HepG2 (cell line): ENCODE measurements around the gene INHBB. TPM values are rescaled to one million over a fixed set of nuclear protein-coding genes. Genes with fewer than 3 reads are reported as not detected.

Source experiments
- ATAC-seq: fragments of 200-7000 bp; cut with Tn5 transposase; 3 replicates; pipeline ENCODE4 v1.9.1; 2020; ENCODE audit warnings: mild to moderate bottlenecking, moderate library complexity
- BruUV-seq: library from RNA; stranded (reverse); fragments of 400-500 nt; replicated peaks from 2 replicates; lab custom pipeline; 2021; lab: Mats Ljungman, UMichigan
- CTCF ChIA-PET: fragments of 300-600 bp; formaldehyde crosslinking; extraction: SDS; loops from one replicate; lab custom pipeline; 2021; ENCODE audit warnings: low total read pairs, inconsistent platforms, low intra/inter-chr PET ratio; lab: Yijun Ruan, JAX
- POLR2A ChIA-PET: fragments of 350-600 bp; sonication (Branson Sonifier 250); formaldehyde crosslinking; loops from one replicate; lab custom pipeline; 2020; ENCODE audit warnings: antibody characterized with exemption, inconsistent platforms; lab: Yijun Ruan, JAX
- DNase-seq: peaks from one replicate; pipeline ENCODE4 v3.0.0-alpha.2; 2015; ENCODE audit warnings: low spot score
- FAIRE-seq: peaks from 3 replicates; lab custom pipeline; 2011; peaks lifted over from hg19 to GRCh38; lab: Jason Lieb, UNC
- H2AFZ ChIP-seq: one replicate; pipeline ENCODE4 v1.6.1; 2011; ENCODE audit warnings: low read length, inconsistent platforms
- H3K27ac ChIP-seq: fragments of 300-600 bp; 3 replicates; pipeline ENCODE4 v1.8.0; 2011; ENCODE audit warnings: mixed run types, mild to moderate bottlenecking, mixed read lengths, low read length, inconsistent platforms; ENCODE audit not compliant: insufficient read depth; ENCODE audit errors: extremely low read length
- H3K27me3 ChIP-seq, 2 experiments: fragments of 200-600 bp in 1 of 2; 2 replicates in 1 of 2; 3 replicates in 1 of 2; pipeline versions ENCODE4 v1.6.0 to v1.8.0; 2011; ENCODE audit warnings: low read length in 2 of 2, mild to moderate bottlenecking in 2 of 2, moderate library complexity in 2 of 2, inconsistent platforms in 1 of 2; ENCODE audit not compliant: insufficient read depth in 2 of 2, control insufficient read depth in 1 of 2
- H3K36me3 ChIP-seq, 2 experiments: fragments of 200-600 bp in 1 of 2; replicated peaks in 1 of 2; 2 replicates in 1 of 2; 3 replicates in 1 of 2; pipeline versions ENCODE4 v1.5.1 to v1.8.0; 2011; ENCODE audit warnings: low read length in 2 of 2, inconsistent platforms in 1 of 2; ENCODE audit not compliant: insufficient read depth in 2 of 2, control insufficient read depth in 1 of 2
- H3K4me1 ChIP-seq: 2 replicates; pipeline ENCODE4 v1.5.1; 2012; ENCODE audit warnings: low read length, inconsistent platforms; ENCODE audit not compliant: insufficient read depth
- H3K4me2 ChIP-seq: 2 replicates; pipeline ENCODE4 v1.6.0; 2011; ENCODE audit warnings: low read depth, low read length, inconsistent platforms
- H3K4me3 ChIP-seq, 3 experiments: fragments of 200-600 bp in 1 of 3; sonication (generic), shearing (Covaris generic) in 1 of 3; replicated peaks in 1 of 3; 2 replicates each; pipeline ENCODE4 v1.5.1; 2011 to 2016; ENCODE audit warnings: low read length in 3 of 3, inconsistent platforms in 2 of 3, low read depth in 2 of 3, mild to moderate bottlenecking in 2 of 3, control low read depth in 1 of 3, mixed read lengths in 1 of 3; ENCODE audit not compliant: insufficient read depth in 1 of 3
- H3K79me2 ChIP-seq: one replicate; pipeline ENCODE4 v1.6.1; 2011; ENCODE audit warnings: low read length, inconsistent platforms; ENCODE audit not compliant: insufficient read depth
- H3K9ac ChIP-seq: 2 replicates; pipeline ENCODE4 v1.6.0; 2011; ENCODE audit warnings: mild to moderate bottlenecking, low read depth, low read length, inconsistent platforms; ENCODE audit not compliant: insufficient read depth
- H3K9me3 ChIP-seq: 2 replicates; pipeline ENCODE4 v1.5.1; 2012; ENCODE audit warnings: mild to moderate bottlenecking, low read length
- H4K20me1 ChIP-seq: 2 replicates; pipeline ENCODE4 v1.6.0; 2011; ENCODE audit warnings: inconsistent platforms, mild to moderate bottlenecking, low read length, moderate library complexity; ENCODE audit not compliant: insufficient read depth
- AGO2 ChIP-seq: fragments of 200-400 bp; formaldehyde crosslinking; optimal IDR thresholded peaks from 2 replicates; pipeline ENCODE3; 2017; ENCODE audit warnings: mild to moderate bottlenecking, low read depth, low read length, moderate library complexity
- CC2D1A ChIP-seq: sonication (generic); formaldehyde crosslinking; IDR thresholded peaks from 2 replicates; pipeline ENCODE4 v1.8.1; 2023; ENCODE audit warnings: mild to moderate bottlenecking, missing genetic modification reagents
- CEBPG ChIP-seq: IDR thresholded peaks from 2 replicates; pipeline ENCODE4 v1.6.1; 2016
- MBNL3 ChIP-seq: fragments of 250-450 bp; sonication (Bioruptor Pico); conservative IDR thresholded peaks from 2 replicates; pipeline ENCODE4 v1.8.0; 2022; ENCODE audit warnings: mild to moderate bottlenecking, inconsistent platforms
- MYPOP ChIP-seq: sonication (generic); formaldehyde crosslinking; IDR thresholded peaks from 2 replicates; pipeline ENCODE4 v1.8.1; 2023; ENCODE audit warnings: mild to moderate bottlenecking, moderate library complexity, missing genetic modification reagents
- PBX2 ChIP-seq: IDR thresholded peaks from 2 replicates; pipeline ENCODE4 v1.6.1; 2016; ENCODE audit warnings: control low read depth
- PPARG ChIP-seq: conservative IDR thresholded peaks from 2 replicates; pipeline ENCODE4 v1.6.1; 2016; ENCODE audit warnings: missing biosample characterization, missing genetic modification reagents
- SIN3A ChIP-seq: IDR thresholded peaks from 2 replicates; pipeline ENCODE4 v1.6.1; 2011; ENCODE audit warnings: low read depth, mild to moderate bottlenecking, control low read depth, low read length, borderline replicate concordance
- ZNF382 ChIP-seq: sonication (generic); formaldehyde crosslinking; IDR thresholded peaks from 2 replicates; pipeline ENCODE4 v1.5.0; 2020; ENCODE audit warnings: missing genetic modification reagents, mild to moderate bottlenecking, borderline replicate concordance
- ZNF670 ChIP-seq: sonication (generic); formaldehyde crosslinking; IDR thresholded peaks from 2 replicates; pipeline ENCODE4 v1.8.0; 2022; ENCODE audit warnings: mild to moderate bottlenecking, missing genetic modification reagents, borderline replicate concordance
- ZXDC ChIP-seq: sonication (generic); formaldehyde crosslinking; IDR thresholded peaks from 2 replicates; pipeline ENCODE4 v1.5.0; 2020; ENCODE audit warnings: mild to moderate bottlenecking, missing genetic modification reagents
- WGBS: methylation state at CpG from one replicate; pipeline ENCODE4 v1.1.6; 2017; ENCODE audit warnings: low lambda C conversion rate; 5-methylcytosine and 5-hydroxymethylcytosine counted together
- in situ Hi-C: cut with HindIII; loops from 2 replicates; pipeline ENCODE4 v1.10.0; 2017; ENCODE audit warnings: low pct_unique_long_range_greater_than_20kb; ENCODE audit not compliant: extremely low pct_ligation_motif_present
- intact Hi-C: fragments of 100-400 bp; cut with micrococcal nuclease; formaldehyde crosslinking; loops from one replicate; pipeline ENCODE4 v1.10.0; 2022; ENCODE audit not compliant: unreplicated experiment
- polyA plus RNA-seq, 8 experiments: library from polyadenylated mRNA; depleted of rRNA in 3 of 8; stranded (reverse) in 7 of 8; unstranded in 1 of 8; fragments of >200 nt; fragmentation: Illumina TruSeq in 4 of 8; extraction: Trizol in 4 of 8; gene quantifications; 2 replicates each; pipeline versions ENCODE4 v1.2.1 to v1.2.3, GENCODE V29; 2011 to 2016; ENCODE audit warnings: low read depth in 4 of 8, missing spikeins in 1 of 8, mixed read lengths in 1 of 8; ENCODE audit not compliant: insufficient read depth in 1 of 8
- total RNA-seq, 5 experiments: library from RNA; depleted of rRNA; stranded (reverse); fragments of >200 nt; fragmentation: Illumina TruSeq; extraction: Trizol; gene quantifications; 2 replicates each; pipeline ENCODE4 v1.2.3, GENCODE V29; 2016; ENCODE audit warnings: low read depth in 1 of 5

INHBB gene
- total and polyA plus RNA-seq, 2 of the 13 experiments (the other 11 are each of a cell fraction or from before 2014, with no cell fraction given), result 0.20 to 1.7 TPM

- CTCF ChIA-PET, result no interaction called here
- H2AFZ ChIP-seq, result no peak overlapping the region
- POLR2A ChIA-PET, result no interaction called here
- intact Hi-C loops (no loop called here), in situ Hi-C loops (no loop called here)
- no peak overlapping the region for H3K4me3 ChIP-seq
- DNase-seq (no peak), FAIRE-seq (no peak), ATAC-seq (no peak)
- TF ChIP-seq MBNL3 (CRISPR knock-in tag) (no peak), ZNF382 (CRISPR knock-in tag) (no peak), PPARG (no peak)
- 90% methylated on average over 6 of the region's 6 CpGs for WGBS
- no peak overlapping the region for H3K27ac ChIP-seq
- no peaks in the 10 kb centered on the region for H3K79me2 ChIP-seq
- H3K27me3 ChIP-seq, result no peaks in the 10 kb centered on the region
- no peak overlapping the region for H3K9ac ChIP-seq
- H3K4me1 ChIP-seq, result no peaks in the 10 kb centered on the region
- no TSS peak for BruUV-seq
- H3K4me2 ChIP-seq, result no peak overlapping the region
- no peaks in the 10 kb centered on the region for H4K20me1 ChIP-seq
- H3K36me3 ChIP-seq, result peaks cover 2 to 9% of the 10 kb centered on the region in 2 experiments; a peak in 3 of 5 replicates
- no peaks in the 10 kb centered on the region for H3K9me3 ChIP-seq
Measured at GRCh38 chr2:120299561-120299960, 46.4 kb upstream of the INHBB start.

- peaks cover 2 to 4% of the 10 kb centered on the region in 2 experiments; a peak in 2 of 5 replicates for H3K36me3 ChIP-seq
- POLR2A ChIA-PET, result no interaction called here
- H3K9ac ChIP-seq, result no peak overlapping the region
Measured at GRCh38 chr2:120300385-120300784, 45.6 kb upstream of the INHBB start.

More at GRCh38 chr2:120300385-120300784, 45.6 kb upstream of the INHBB start:
- intact Hi-C loops (no loop called here), in situ Hi-C loops (no loop called here)
- Histone ChIP-seq H4K20me1 (no peaks in the 10 kb centered on the region), H2AFZ (no peak overlapping the region), H3K4me3 (no peak overlapping the region), H3K4me1 (peaks cover 2% of the 10 kb centered on the region), H3K27ac (no peak overlapping the region), H3K4me2 (no peak overlapping the region), H3K9me3 (no peaks in the 10 kb centered on the region), H3K27me3 (no peaks in the 10 kb centered on the region), H3K79me2 (no peaks in the 10 kb centered on the region)
- ATAC-seq, result no peak
- CTCF ChIA-PET, result no interaction called here
- no peak for FAIRE-seq
- BruUV-seq, result no TSS peak
- TF ChIP-seq CEBPG (CRISPR knock-in tag) (no peak), SIN3A (no peak), ZNF670 (CRISPR knock-in tag) (no peak), AGO2 (no peak), PBX2 (no peak), CC2D1A (CRISPR knock-in tag) (no peak), ZXDC (CRISPR knock-in tag) (no peak), MYPOP (no peak)
- DNase-seq, result no peak
- WGBS, result 91% methylated on average over 10 of the region's 10 CpGs
